Right ventricle myocardium superior (tissue), 1 donor: ENCODE data around the gene PCDHGC3. TPM values are rescaled to one million over a fixed set of nuclear protein-coding genes. Genes with fewer than 3 reads are reported as not detected.
"Not testable (repeated sequence)": the region's sequence is repeated elsewhere in the genome, so short reads cannot be mapped to it uniquely, and the experiment has no call there.

Experiments used
- ATAC-seq: fragments of 200-7000 bp; cut with Tn5 transposase; one replicate; pipeline ENCODE4 v1.9.1; 2020; ENCODE audit warnings: mild to moderate bottlenecking; ENCODE audit not compliant: poor library complexity
- DNase-seq: peaks from one replicate; pipeline ENCODE4 v3.0.0-alpha.2; 2020
- intact Hi-C: fragments of 100-400 bp; cut with DNase I; formaldehyde crosslinking; loops from one replicate; pipeline ENCODE4 v1.11.2; 2022
- long read RNA-seq: library from polyadenylated mRNA; unstranded; transcript quantifications from one replicate; pipeline ENCODE4 v2.0.0, GENCODE V29; 2021
- total RNA-seq: library from RNA; stranded (reverse); fragmentation: NEBNext Ultra II Directional; extraction: Animal tissue kit (Norgen Biotek cat#: 25700); gene quantifications from one replicate; pipeline ENCODE4 v1.2.1, GENCODE V29; 2021
- donor health status: DM: no; HTN: yes; CAD: no; lungs with severe emphysema.

PCDHGC3 gene
- total RNA-seq, result 17.1 TPM
- long read RNA-seq, full-length matches to known transcripts, result 14 of 41 reads
- long read RNA-seq, partial matches to known transcripts, result 26 of 41 reads
- long read RNA-seq, other reads (novel, unspliced or antisense), result 1 of 41 reads

GRCh38 chr5:141475625-141476131, at the start of gene PCDHGC3:
TSS of gene PCDHGC3 (plus strand) at chr5:141475966. CDS start at chr5:141476117, 151 bp downstream.
- DNase-seq (peak; percentile 95), ATAC-seq (peak; percentile 98)
- intact Hi-C loops, result loop anchor here (2.0 kb wide), 1 partner anchor 37 kb away; no protein-coding TSS in a partner anchor

- intact Hi-C loops, result loop anchor here (5.0 kb wide), 1 partner anchor 99 kb away; no protein-coding TSS in a partner anchor
- DNase-seq, result no peak
- no peak for ATAC-seq
These were observed 47.9 kb upstream of the PCDHGC3 start for GRCh38 chr5:141427783-141428426.

GRCh38 chr5:141430332-141431113, 45.2 kb upstream of the PCDHGC3 start, which contains the start of gene PCDHGA12:
TSS of gene PCDHGA12 (plus strand) at chr5:141430507. CDS start at chr5:141430760, 253 bp downstream.
- DNase-seq (no peak), ATAC-seq (peak; percentile 91)
- intact Hi-C loops, result no loop called here

- ATAC-seq, result peak; percentile 38
- intact Hi-C loops, result no loop called here
- DNase-seq, result no peak
These were observed 44.5 kb upstream of the PCDHGC3 start for GRCh38 chr5:141431286-141431685.

GRCh38 chr5:141432308-141432707, 43.5 kb upstream of the PCDHGC3 start:
- ATAC-seq, DNase-seq, intact Hi-C loops: not testable (repeated sequence)

- ATAC-seq, DNase-seq, intact Hi-C loops: not testable (repeated sequence)
These were observed 43.0 kb upstream of the PCDHGC3 start for GRCh38 chr5:141432726-141433125.

- intact Hi-C loops, result no loop called here
- no peak for ATAC-seq
- no peak for DNase-seq
These were observed 41.8 kb upstream of the PCDHGC3 start for GRCh38 chr5:141434006-141434405.

GRCh38 chr5:141437221-141437620, 38.5 kb upstream of the PCDHGC3 start:
- intact Hi-C loops, result no loop called here
- no peak for DNase-seq
- ATAC-seq, result no peak

GRCh38 chr5:141439411-141440141, 36.2 kb upstream of the PCDHGC3 start:
- peak; percentile 50 for ATAC-seq
- no peak for DNase-seq
- intact Hi-C loops, result no loop called here

GRCh38 chr5:141440341-141440740, 35.4 kb upstream of the PCDHGC3 start:
- intact Hi-C loops, result no loop called here
- ATAC-seq (no peak), DNase-seq (no peak)

- DNase-seq, result peak; percentile 63
- peak; percentile 88 for ATAC-seq
- intact Hi-C loops, result no loop called here
These were observed 34.1 kb upstream of the PCDHGC3 start for GRCh38 chr5:141441571-141442170.

- ATAC-seq (no peak), DNase-seq (no peak)
- intact Hi-C loops, result no loop called here
These were observed 10.4 kb upstream of the PCDHGC3 start for GRCh38 chr5:141465351-141465750.

- ATAC-seq (peak; percentile 69), DNase-seq (peak; percentile 80)
- intact Hi-C loops, result loop anchor here (2.0 kb wide), 1 partner anchor 36 kb away; no protein-coding TSS in a partner anchor
These were observed 556 bp downstream of the PCDHGC3 start for GRCh38 chr5:141476132-141476911.

GRCh38 chr5:141477044-141477575, 1.3 kb downstream of the PCDHGC3 start:
- DNase-seq (no peak), ATAC-seq (no peak)
- intact Hi-C loops, result loop anchor here (2.0 kb wide), 1 partner anchor 36 kb away; no protein-coding TSS in a partner anchor

GRCh38 chr5:141477815-141478214, 2.0 kb downstream of the PCDHGC3 start:
- no peak for DNase-seq

GRCh38 chr5:141478321-141478945, 2.7 kb downstream of the PCDHGC3 start:
- DNase-seq (peak; percentile 62), ATAC-seq (no peak)
- intact Hi-C loops, result no loop called here

More at GRCh38 chr5:141477815-141478214, 2.0 kb downstream of the PCDHGC3 start:
- ATAC-seq, result no peak
- intact Hi-C loops, result loop anchor here (2.0 kb wide), 1 partner anchor 35 kb away; no protein-coding TSS in a partner anchor

GRCh38 chr5:141479776-141480175, 4.0 kb downstream of the PCDHGC3 start:
- DNase-seq, result no peak
- intact Hi-C loops, result no loop called here
- ATAC-seq, result no peak
